Measurements from ENCODE around the gene DDX1. TPM values are rescaled to one million over a fixed set of nuclear protein-coding genes. Genes with fewer than 3 reads are reported as not detected.

The DDX1 gene
- total RNA-seq, 1 experiment from 2014 or later: 120 TPM

DNA sequence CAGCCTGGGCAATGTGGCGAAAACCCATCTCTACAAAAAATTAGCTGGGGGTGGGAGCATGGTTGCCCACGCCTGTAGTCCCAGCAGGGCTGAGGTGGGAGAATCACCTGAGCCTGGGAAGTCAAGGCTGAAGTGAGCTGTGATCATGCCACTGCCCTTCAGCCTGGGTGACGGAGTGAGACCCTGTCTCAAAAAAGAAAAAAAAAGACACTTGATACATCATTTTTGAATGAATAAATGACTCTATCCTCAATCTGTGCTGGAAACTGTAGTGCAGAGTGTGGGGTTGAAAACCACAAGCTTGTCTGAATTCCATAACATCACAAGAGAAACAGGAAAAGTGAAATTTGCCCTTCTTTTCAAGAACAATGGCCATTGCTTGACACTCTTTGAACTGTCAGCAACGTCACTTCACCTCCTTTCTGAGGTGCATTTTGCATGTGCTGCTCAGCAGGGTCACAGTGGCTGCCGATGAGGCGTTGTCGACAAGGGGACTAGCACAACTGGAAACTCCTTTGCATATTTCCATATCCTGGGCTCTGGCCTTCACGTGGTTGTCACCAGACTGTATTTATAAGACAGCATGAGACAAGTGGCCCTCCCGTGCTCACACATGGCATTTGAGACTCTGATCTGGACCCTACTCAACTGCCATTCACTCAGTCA lies 54.2 kb downstream of the DDX1 start:
- DNase-seq (ENCODE audit: low spot score): no peak

DNA sequence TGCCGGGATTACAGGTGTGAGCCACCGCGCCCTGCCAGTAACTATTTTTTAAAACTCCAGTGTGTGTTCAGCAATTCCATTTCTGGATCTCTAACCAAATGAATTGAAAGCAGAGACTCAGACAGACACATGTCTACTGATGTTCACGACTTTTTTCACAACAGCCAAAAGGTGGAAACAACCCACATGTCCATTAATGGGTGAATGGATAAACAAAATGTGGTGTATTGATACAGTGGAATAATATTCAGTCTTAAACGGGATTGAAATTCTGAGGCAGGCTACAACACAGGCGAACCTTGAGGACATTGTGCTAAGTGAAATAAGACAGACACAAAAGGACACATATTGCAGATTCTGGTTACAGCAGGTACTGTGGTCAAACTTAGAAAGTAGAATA lies 55.0 kb downstream of the DDX1 start:
- DNase-seq (ENCODE audit: low spot score): no peak

DNA sequence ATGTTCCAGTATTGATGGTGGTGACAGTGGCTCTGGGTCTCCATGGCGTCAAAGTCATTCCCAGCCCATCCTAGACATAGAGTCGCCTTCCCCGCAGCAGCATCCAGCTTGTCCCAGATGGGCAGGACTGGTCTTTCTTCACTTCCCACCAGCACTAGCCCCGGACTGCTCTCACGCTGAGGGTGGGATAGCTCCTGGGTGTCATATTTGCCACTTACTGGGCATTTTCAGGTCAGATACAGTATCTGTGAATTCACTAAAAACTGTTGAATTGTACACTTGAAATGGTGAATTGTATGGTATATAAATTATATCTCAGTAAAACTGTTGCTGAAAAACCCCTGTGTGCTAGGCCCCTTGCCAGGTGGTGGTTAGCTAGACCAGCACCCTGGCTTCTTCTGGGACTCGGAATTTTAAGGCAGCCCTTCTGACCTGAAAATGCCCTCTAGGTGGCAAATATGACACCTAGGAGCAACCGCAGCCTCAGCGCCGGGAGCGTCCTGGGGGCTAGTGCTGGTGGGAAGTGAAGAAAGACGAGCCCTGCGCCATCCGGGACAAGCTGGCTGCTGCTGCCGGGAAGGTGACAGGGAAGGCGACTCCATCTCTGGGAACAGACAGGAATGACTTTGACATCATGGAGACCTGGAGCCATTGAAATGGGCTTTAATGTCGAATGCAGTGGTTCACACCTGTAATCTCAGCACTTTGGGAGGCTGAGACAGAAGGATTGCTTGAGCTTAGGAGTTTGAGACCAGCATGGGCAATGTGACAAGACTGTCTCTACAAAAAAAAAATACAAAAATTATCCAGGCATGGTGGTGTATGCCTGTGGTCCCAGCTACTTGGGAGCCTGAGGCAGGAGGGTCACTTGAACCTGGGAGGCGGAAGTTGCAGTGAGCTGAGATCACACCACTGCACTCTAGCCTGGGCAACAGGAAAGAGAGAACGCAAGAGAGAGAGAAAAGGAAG lies 56.2 kb downstream of the DDX1 start:
- DNase-seq (ENCODE audit: low spot score): no peak

DNA sequence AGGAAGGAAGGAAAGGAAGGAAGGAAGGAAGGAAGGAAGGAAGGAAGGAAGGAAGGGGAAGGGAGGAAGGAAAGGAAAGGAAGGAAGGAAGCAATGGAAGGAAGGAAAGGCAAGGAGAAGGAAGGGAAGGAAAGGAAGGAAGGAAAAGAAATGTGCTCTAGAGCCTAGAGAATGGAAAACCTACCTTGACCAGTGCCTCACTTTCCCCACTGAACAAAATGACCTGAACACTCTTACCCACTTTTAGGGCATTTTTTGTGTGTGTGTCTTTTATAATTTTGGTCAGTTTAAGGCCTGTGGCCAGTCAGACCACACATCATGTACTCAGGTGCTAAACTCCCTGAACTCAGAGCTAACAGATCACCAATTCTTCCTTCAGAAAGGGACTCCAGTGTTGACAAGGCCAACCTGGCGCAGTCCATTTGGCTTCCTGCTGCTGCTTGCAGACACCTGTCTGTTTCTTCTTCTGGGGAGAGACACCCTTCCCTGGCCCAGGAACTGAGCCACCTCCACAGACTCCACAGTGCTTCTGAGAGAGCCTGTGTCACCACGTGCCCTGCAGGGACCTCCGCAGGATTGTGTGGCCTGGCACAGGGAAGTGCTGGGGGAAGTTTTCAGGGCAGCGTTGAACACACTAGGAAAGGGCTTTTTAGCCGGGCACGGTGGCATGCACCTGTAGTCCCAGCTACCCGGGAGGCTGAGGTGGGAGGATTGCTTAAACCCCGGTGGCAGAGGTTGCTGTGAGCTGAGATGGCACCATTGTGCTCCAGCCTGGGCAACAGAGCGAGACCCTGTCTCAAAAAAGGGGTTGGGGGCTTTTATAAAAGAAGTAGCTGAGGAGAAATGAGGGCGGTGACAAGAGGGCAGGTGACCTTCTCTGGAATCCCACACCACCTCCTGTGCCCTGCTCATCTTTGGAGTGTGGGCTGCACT lies 57.2 kb downstream of the DDX1 start:
- no peak for DNase-seq (ENCODE audit: low spot score)

DNA sequence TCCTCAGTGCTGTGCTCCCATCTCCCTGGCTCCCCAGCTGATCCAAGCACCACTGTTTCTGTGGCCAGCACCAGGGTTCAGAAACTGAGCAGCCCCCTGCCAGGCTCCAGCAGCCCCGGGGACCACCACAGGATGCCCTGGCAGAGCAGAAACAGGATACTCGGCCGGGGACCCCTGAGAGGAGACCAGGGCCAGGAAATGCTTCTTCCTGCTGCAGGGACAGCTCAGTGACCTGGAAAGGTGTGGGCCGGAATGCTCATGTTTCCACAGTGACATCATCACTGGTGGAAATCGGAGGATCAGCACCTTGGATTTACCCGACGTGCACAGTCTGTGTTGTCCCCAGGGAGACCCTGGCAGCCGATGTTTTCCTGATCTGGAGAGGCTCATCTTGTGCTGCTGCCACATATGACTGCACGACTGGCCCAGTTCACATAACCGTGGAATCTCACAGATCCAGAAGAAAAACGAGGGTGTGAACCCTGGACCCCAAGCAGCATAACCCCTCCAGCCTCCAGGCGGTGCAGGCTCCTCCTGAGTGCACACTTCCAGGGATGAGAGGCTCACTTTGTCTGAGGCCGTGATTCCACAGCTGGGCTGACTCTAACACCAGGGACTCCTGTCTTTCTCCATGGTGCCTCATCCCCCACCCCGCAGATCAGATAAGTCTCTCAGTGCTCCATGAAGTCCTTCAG lies 58.0 kb downstream of the DDX1 start:
- DNase-seq (ENCODE audit: low spot score): no peak

DNA sequence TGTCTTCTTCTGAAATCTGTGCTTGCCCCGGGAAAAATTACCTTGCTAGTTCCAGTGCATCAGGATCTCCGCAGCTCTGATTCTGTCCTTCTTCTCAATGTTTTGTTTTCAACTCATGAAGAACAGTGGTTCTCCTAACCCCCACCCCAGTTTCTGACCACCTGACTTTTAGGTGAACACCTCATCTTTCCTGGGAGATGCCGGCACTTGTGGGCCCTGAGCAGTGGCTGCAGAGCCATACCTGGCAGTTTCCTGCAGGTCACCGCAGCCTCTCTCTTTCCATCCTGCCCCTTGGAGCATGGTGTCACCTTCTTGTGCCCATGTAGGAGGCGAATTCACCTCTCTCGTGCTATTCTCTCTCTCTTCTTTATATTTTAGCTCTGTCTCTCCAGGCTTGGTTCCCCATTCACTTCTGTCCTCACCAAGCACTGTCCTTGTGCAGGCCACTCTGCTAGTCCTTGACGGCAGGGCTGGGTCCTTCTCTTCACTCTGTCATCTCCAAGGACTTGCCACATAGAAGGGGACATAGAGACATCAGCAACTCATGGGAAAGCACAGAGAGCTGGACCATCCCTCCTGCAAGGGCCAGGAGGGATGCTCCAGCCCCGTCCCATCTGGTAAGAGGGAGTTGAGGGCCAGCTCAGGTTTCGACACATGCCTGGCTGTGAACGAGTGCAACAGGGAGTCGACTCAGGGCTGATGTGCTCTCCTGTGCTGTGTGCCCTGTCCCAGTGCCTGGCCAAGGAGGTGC lies 59.1 kb downstream of the DDX1 start:
- no peak for DNase-seq (ENCODE audit: low spot score)

DNA sequence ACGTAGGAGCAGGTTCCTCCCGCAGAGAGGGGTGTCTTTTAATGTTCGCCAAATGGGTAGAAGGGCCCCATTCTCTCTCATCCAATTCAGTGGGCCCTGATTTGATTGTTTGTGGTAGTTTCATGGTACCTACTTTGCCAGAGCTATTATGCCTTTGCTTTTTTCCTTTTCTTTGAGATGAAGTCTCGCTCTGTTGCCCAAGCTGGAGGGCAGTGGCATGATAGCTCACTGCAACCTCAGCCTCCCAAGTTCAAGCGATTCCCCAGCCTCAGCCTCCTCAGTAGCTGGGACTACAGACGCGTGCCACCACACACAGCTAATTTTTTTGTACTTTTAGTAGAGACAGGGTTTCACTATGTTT lies 59.7 kb downstream of the DDX1 start:
- no peak for DNase-seq (ENCODE audit: low spot score)

DNA sequence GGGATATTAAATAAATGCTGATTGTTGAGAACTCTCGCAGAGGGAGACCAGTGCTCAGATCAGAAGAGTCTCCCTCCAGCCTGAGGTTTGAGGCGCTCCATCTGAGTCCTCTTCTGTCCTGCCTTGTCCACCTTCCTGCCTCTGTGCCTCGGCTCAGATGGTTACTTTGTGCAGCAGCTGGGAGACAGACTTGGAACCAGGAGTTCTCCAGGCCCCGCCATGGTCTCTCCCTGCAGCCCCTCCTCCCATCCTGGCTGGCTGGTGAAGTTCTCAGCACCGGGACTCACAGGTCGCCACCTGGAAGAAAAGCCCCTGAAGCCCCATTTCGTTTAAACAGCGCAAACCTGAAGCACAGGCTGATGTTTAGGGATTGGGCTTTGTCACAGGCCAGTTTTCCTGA lies 60.6 kb downstream of the DDX1 start:
- no peak for DNase-seq (ENCODE audit: low spot score)

DNA sequence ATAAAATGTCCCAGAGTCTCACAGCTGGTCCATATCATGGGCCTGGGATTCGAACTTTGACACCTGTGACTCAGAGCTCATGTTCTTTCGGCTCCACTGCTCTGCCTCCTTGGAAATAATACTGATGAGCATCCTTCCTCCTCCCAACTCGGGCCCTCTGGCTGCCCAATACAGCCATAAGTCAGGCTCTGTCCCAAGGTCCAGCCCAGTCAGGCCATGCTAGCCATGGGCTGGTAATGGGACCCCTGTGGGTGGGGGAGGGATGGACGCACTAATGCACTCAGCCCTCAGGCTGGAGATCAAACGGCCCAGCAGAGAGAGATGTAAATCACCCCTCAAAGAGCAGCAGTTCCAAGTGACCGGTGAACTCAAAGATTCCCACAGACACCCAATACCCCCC lies 61.1 kb downstream of the DDX1 start:
- DNase-seq (ENCODE audit: low spot score): no peak

DNA sequence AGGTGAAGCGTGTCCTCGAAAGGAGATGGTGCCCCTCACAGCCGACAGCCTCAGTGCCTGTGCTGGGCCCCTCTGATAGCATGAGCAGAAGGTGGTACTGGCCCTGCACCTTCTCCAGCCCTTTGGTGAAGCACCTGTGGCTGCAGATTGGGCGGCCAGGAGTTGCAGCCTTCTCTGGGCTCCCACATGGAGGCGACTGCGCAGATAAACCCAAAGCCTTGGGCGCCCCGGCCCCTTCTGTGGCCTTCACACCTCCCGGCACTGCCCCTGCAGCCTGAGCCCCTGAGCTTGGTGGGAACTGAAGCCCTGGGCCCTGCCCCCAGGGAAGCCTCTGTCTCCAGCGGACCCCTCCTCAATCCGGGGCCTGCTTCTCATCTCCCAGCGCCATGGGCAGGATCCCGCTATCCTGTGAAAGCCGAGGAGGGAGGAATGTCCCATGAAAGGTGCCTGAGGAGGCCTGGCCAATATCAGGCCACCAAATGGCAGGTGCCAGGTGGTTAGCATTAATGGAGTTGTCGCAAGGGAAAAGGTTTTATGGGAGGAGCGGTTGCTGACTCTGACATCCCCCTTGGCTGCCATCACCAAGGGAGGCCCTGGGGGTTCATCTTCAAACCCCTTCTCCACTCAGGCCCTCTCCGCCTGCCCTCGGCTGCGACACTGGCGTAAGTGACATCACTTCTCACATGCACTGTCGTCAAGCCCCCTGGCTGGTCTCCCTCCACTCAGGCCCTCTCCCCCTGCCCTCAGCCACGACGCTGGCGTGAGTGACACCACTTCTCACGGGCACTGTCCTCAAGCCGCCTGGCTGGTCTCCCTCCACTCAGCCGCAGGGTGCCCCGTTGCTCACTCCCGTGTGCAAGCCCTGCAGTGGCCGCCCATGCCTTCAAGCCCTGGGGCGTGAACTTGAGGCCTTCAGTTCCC lies 62.4 kb downstream of the DDX1 start:
- no peak for DNase-seq (ENCODE audit: low spot score)

DNA sequence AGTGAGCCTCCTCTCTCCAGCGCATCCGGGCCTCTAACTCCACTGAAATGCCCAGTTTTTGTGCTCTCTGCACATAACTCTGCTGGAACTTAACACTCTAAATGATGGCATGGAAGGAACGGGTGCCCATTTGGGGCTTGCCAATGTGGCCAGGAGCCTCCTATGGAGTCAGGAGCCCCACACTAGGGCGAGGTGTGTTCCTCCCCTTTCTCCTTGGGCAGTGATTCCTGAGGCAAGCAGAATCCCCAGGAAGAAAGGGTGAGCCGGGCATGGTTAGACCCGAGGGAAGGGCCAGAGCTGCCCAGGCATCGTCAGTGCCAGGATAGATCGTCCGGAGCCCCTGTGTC lies 63.0 kb downstream of the DDX1 start:
- DNase-seq (ENCODE audit: low spot score): no peak

DNA sequence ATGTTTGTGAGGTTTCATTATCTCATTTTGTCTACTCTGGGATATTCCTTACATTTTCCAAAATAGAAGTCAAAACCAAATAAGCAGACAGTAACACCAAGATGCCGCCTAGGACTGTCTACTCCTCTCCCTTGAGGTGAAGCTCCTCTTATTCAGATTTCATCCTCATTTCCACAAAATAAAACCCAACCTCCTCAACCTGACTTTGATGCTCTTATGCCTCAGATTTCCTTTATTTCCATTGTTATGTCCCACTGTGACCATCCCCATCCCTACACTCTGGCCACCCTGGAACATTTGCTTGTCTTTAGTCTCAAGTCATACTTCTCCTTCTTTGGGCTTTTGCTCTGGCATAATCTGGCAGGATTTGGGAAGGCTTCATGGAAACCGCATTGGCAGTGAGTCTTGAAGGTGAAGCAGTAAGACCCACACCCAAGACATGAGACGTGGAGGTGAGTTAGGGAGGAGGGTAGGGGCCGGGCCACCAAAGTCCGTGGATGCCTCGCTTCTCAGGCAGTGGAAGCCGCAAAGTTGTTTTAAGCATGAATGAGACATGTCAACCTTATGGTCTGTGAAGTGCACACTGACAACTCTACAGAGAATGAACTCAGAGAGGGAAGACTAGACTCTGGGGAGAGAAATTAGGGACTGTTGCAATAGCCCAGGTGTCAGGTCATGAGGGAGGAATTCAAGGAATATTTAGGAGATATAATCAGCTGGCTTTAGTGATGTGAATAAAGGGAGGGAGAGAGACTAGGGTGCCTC lies 63.6 kb downstream of the DDX1 start:
- DNase-seq (ENCODE audit: low spot score): no peak

DNA sequence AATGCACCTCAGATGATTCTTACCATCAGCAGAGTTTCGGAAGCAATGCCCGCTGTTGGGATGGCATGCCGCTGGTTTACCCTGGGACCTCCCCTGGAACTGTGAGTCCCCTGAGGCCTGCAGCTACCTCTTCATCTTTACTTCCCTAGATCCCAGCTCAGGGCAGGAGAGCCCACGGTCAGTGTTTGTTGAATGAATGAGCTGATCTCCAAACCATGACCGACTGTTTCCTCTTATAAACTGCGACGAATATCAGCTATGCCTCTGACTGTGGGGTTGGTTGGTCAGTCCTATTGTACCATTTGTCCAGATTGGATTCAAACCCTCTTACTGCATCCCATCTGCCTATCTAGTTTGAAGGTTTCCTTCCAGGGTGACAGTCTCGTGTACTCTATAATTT lies 64.4 kb downstream of the DDX1 start:
- DNase-seq (ENCODE audit: low spot score): no peak

DNA sequence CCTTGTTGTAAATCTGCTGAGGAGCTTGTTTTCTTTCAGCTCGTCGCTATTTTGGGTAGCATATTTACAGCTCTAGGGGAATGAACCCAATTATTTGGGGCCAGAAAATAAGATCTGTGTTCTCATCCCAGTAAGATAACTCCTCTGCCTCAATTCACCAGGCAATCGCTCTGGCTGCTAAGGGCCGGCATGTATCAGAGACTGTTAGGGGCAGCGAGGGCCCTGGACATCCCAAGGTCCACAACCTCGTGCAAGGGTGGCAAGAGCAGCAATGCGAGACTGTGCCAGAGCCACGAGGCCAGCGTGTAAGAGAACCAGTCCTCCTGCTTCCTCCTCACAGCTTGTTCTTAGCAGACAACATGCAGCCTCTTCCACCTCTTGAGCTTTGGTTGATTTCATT lies 66.1 kb downstream of the DDX1 start:
- DNase-seq (ENCODE audit: low spot score): no peak

DNA sequence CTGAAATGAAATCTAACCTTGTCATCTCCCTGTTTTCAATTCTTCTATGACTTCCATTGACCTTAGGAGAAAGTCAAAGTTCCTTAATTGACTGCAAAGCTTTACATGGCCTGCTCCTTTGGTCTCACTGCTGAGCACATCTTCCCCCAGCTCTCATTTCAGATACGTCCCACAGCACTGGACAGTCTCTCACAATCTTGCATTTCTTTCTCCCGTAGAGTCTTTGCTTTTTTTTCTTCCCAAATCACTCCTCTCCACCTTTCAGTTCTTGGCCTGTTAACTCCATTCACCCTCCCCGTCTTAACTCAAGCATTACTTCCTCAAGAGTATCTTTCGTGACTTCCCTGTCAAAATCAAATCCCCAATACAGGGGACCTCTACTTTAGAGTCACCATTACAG lies 67.2 kb downstream of the DDX1 start:
- DNase-seq (ENCODE audit: low spot score): no peak

DNA sequence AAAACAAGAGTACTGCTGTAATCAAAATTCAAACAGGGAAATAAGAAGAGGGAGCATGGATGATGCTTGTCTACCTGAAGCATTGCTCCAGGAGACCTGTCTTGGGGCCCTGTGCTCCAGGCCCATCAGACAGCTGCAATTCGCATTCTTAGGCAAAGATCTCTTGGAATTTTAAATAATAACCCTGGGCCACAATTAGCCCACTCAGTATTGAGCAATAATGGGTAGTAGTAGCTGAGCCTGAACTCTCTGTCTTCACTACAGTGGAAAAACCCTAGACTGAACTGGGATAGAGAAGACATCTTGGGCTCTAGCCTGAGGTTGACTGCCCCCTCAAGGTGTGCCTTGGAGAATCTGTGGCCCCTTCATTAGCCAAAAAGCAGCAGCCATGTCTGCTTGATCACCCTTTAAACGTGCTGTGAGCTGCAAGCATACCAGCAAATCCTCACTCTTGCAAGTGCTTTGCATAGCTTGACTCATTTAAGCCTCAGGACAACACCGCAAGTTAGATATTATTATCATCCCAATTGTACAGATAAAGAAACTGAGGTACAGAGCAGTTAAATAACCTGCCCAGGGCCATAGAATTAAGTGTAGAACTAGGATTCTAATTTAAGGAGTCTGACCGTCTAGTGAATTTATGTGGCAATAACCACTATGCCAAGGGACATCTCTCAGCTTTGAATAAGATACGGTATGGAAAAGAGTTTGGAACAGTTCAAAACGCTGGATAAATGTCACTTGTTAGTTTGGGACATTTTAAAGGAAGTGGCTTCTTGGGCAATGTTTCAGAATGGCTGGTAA lies 69.0 kb downstream of the DDX1 start:
- DNase-seq (ENCODE audit: low spot score): no peak

DNA sequence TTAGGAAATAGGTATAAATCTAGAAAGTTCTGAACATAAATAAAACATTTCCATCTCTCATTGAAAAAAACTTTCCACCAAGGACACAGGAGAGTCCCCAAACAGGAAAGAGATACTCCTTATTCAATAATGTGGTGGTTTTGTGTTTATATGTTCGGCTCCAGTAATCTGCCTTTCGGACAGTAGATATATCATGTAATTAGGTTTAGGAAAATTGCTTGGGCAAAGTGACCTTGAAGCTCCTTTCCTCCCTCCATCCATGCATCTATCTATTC lies 69.6 kb downstream of the DDX1 start:
- DNase-seq (ENCODE audit: low spot score): no peak

DNA sequence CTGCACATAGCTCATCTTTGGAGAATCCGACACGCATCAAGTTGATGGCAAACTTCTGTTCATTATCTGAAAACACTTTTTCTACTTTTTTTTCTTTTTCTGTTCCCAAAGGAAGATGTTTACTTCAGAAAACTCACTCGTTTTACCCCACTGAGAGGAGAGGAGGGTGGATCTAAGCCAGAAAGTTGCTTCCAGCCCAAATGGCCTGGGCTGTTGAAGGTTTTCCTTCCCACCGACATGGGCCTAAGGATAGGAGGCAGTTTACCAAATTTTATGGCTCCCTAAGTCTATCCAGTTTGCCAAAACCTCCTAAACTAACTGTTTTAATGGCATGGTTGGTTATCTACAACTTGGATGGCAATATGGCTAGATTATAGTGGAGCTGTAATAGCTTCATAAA lies 70.4 kb downstream of the DDX1 start:
- no peak for DNase-seq (ENCODE audit: low spot score)

DNA sequence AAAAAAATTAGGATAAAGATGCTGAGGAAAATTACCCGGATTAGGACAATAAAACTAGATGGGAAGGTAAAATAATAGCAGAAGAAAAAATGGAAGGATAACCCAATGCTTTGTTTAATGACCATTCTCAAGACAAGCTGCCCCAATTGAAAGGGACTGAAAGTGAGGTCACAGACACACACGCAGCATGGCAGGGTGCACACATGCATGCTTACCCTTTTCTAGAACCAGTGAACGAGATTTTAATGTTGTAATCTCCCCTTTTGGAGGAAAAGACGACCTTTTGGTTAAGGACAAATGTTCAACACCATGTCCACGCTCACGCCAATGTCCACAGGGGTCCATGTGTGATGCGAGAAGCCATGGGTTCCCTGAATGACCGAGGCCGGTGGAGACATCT lies 70.9 kb downstream of the DDX1 start:
- DNase-seq (ENCODE audit: low spot score): no peak
